Measurements from ENCODE around the gene CRACR2A. TPM values are rescaled to one million over a fixed set of nuclear protein-coding genes. Genes with fewer than 3 reads are reported as not detected.

Gene CRACR2A
- total RNA-seq, 1 experiment from 2014 or later: 2.0 TPM

DNA sequence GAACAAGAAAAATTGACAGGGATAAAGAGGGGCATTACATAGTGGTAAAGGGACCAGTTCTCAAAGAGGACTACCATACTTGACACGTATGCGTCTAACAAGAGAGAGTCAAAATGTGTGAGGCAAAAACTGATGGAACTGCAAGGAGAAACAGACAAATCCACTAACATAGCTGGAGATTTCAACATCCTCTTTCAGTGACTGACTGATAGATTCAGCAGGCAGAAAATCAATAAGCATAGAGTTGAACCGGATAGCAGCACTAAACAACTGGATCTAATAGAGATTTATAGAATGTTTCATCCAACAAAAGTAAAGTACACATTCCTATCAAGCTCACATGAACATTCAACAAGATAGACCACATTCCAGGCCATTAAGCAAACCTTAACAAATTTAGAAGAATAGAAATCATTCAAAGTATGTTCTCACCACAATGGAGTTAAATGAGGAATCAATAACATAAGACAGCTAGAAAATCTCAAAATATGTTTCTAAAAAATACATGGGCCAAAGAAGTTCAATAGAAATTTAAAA, 16.1 kb upstream of the CRACR2A start:
- Histone ChIP-seq H3K27me3 (ENCODE audit: control insufficient read depth, insufficient read depth, low read length) (no peaks in the 10 kb centered on the region), H3K36me3 (replicated peaks; ENCODE audit: control insufficient read depth, insufficient read depth, low read length) (no peaks in the 10 kb centered on the region), H3K4me3 (ENCODE audit: insufficient read depth, low read depth, low read length) (no peak overlapping the region)
- DNase-seq: no peak

DNA sequence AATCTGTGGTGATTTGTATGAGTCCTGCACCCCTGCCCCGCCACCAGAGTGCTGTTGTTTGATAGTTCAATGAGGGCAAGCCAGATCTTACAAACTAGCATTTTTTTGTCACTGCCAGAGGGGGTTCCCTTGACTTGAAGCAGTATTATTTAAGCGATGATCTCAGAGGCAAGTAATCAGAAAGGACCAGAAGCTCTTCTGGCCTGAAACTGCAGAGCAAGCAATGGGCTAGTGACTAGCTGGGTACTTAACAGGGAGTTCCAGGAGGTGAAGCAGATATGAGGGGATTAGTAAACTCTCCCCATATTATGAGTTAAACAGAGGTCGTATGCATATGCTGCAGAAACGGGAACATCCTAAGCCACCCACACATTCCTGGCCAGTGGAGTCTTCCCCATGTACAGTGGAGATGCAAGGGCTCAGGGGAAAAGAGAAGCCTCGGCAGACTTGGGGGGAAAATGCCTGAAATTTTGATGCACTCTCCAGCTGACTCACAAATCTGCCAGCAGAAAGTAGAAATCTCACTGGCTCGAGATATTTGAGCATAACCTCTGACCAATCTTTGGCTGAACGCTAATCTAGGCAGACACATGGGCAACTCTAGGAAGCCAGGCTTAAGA, 8.3 kb upstream of the CRACR2A start:
- Histone ChIP-seq H3K36me3 (replicated peaks; ENCODE audit: control insufficient read depth, insufficient read depth, low read length) (no peaks in the 10 kb centered on the region), H3K27me3 (ENCODE audit: control insufficient read depth, insufficient read depth, low read length) (no peaks in the 10 kb centered on the region), H3K4me3 (ENCODE audit: insufficient read depth, low read depth, low read length) (no peak overlapping the region)
- no peak for DNase-seq

DNA sequence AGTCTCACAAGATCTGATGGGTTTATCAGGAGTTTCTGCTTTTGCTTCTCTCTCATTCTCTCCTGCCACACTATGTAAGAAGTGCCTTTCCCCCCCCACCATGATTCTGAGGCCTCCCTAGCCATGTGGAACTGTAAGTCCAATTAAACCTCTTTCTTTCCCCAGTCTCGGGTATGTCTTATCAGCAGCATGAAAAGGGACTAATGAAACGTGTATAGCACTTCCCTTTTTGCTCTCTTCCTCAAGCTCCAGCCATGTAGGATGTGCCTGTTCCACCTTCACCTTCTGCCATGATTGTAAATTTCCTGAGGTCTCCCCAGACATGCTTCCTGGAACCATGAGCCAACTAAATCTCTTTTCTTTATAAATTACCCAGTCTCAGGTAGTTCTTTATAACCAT, 7.0 kb upstream of the CRACR2A start:
- Histone ChIP-seq H3K4me3 (ENCODE audit: insufficient read depth, low read depth, low read length) (no peak overlapping the region), H3K27me3 (ENCODE audit: control insufficient read depth, insufficient read depth, low read length) (no peaks in the 10 kb centered on the region), H3K36me3 (replicated peaks; ENCODE audit: control insufficient read depth, insufficient read depth, low read length) (no peaks in the 10 kb centered on the region)
- DNase-seq: no peak

DNA sequence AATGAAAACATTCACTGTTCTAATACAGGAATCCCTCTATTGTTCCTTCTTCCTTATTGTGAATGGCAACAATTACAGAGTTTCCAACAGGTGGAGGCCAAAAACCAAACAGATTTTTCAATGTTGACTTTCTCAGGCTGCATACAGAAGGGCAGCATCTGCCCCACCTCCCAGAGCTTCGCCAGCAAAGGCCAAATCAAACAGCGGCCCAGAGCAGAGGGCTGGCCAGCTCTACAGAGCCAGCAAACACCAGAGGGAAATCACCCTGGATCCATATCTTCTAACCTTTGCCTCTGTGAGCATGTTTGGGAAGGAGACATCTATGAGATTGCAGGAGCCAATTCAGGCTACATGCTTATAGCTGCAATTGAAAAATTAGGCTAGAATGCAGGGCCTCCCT, 4.4 kb upstream of the CRACR2A start:
- Histone ChIP-seq H3K36me3 (replicated peaks; ENCODE audit: control insufficient read depth, insufficient read depth, low read length) (no peaks in the 10 kb centered on the region), H3K4me3 (ENCODE audit: insufficient read depth, low read depth, low read length) (no peak overlapping the region), H3K27me3 (ENCODE audit: control insufficient read depth, insufficient read depth, low read length) (peaks cover 6% of the 10 kb centered on the region)
- no peak for DNase-seq

DNA sequence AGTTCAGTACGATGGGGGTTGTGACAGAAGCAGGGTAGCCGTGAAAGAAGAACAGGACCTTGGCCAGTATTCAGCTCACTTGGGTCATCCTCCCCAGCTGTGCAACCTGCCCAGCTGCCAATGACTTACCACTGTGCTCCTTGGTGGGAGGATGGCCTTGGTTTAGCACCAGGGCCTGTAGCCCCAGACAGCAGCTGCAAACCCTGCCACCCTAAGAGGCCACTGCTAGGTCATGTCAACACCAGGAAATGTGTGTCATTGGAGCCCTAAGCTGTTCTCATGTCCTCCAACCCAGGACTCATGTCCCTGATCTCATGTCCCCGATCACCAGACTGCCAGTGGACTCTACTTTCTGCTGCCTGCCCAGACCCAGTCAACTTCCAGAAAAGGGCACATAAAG, 3.0 kb upstream of the CRACR2A start:
- DNase-seq: no peak
- H3K36me3 ChIP-seq (replicated peaks; ENCODE audit: control insufficient read depth, insufficient read depth, low read length): no peaks in the 10 kb centered on the region
- no peak overlapping the region for H3K4me3 ChIP-seq (ENCODE audit: insufficient read depth, low read depth, low read length)
- peaks cover 7% of the 10 kb centered on the region for H3K27me3 ChIP-seq (ENCODE audit: control insufficient read depth, insufficient read depth, low read length)

DNA sequence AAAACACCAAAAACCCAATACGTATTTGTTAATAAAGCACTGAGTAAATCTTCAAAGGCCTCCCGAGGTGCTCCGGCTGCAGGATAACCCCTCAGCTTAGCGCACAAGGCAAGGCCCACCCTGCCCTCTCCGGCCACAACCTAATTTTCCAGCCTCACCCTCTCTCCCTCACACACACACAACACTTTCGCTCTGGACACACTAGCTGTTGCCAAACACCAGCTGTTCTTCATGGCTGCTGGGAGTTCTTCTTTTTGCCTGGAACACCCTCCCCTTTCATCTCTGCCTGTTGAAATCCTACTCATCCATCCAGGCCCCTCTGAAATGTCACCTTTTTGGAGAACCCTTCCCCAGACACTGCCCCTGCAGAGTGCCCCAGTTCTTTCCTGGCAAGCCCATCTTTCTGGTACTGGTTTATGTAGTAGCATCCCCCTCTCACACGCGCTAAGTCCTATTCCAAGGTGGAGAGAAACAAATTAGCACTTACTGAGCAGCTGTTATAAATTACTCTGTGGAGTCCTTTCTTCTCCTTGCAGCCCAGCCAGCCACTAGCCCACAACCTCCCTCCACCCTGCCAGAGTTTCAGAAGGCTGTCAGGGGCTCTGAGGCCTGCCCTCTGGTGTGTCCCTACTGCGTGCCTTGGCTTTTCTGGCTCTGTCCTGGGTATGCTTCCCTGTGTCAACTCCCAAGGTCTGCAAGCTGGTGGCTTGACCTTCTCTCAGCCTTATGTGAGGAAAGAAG, 805 bp upstream of the CRACR2A start:
- no peak for DNase-seq
- H3K36me3 ChIP-seq (replicated peaks; ENCODE audit: control insufficient read depth, insufficient read depth, low read length): no peaks in the 10 kb centered on the region

DNA sequence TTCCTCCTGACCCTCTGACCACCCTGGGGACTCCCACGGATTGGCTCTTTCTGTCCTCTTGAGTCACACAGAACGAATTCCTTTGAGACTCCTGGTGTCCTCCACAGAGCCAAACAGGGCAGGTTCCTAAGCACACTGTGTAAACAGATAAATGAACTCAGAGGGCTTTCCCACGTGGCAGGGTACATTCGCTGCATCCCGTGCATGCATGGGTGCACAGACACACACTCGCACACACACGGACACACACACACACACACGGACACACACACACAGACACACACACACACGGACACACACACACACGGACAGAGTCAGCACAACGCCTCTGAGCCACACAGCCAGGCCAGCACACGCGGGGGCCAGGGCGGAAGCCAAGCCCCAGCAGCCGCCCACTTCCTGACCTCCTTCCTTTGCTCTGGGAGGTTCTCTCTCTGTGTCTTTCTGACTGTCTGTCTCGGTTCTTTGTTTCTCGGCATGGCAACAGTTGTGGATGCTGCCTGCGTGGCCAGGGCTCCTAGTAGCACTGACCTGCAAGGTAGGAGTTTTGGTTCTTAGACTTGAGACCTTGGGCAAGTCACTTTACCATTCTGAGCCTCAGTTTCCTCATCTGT, 706 bp downstream of the CRACR2A start:
- Histone ChIP-seq H3K27me3 (ENCODE audit: control insufficient read depth, insufficient read depth, low read length) (peaks cover 7% of the 10 kb centered on the region), H3K4me3 (ENCODE audit: insufficient read depth, low read depth, low read length) (peak overlapping the region; percentile 38; the same call in 1 of the 2 replicates), H3K36me3 (replicated peaks; ENCODE audit: control insufficient read depth, insufficient read depth, low read length) (no peaks in the 10 kb centered on the region)
- peak; percentile 31 for DNase-seq

More for the DNA sequence above, 805 bp upstream of the CRACR2A start:
- H3K4me3 ChIP-seq (ENCODE audit: insufficient read depth, low read depth, low read length): no peak overlapping the region
- peaks cover 7% of the 10 kb centered on the region for H3K27me3 ChIP-seq (ENCODE audit: control insufficient read depth, insufficient read depth, low read length)

DNA sequence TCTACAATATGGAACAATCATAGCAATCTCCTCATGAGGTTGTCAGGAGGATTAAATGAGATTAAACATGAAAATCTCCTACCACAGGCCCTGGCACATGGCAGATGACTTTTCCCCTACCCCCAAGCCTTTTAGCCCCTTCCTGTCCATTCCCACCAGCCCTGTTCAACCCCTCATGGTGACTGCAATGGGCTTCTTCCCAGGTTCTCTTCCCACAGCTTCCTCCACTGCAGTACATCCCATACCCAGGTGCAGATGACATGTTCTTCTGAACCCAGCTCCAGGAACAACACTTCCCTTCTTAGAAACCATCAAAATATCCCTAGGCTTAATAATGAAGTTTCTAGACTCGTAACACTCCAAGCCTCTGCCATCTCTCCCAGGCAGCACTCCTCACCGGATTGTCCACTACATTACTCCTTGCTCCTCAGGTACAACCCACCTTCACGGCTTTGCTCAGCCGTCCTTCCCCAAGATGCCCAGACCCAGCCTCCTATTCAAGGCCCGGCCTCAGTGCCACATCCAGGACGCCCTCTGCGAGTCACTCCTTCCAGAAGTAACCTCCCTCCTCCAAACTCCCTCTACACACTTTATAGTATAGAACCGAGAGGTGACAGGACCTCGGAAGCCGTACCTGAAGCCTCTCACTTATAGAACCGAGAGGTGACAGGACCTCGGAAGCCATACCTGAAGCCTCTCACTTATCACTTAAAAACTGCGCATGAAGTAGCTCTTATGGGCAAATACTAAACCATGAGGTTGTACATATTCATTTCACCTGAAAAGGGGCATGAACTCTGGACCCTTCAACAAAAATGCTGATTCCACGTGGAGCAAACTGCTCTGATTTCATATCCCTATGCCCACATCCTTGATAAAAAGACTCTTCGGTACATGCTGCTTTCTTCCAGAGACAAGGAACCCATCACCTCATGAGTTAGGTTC, 1.5 kb downstream of the CRACR2A start:
- H3K4me3 ChIP-seq (ENCODE audit: insufficient read depth, low read depth, low read length): no peak overlapping the region
- peaks cover 7% of the 10 kb centered on the region for H3K27me3 ChIP-seq (ENCODE audit: control insufficient read depth, insufficient read depth, low read length)
- no peak for DNase-seq
- no peaks in the 10 kb centered on the region for H3K36me3 ChIP-seq (replicated peaks; ENCODE audit: control insufficient read depth, insufficient read depth, low read length)

DNA sequence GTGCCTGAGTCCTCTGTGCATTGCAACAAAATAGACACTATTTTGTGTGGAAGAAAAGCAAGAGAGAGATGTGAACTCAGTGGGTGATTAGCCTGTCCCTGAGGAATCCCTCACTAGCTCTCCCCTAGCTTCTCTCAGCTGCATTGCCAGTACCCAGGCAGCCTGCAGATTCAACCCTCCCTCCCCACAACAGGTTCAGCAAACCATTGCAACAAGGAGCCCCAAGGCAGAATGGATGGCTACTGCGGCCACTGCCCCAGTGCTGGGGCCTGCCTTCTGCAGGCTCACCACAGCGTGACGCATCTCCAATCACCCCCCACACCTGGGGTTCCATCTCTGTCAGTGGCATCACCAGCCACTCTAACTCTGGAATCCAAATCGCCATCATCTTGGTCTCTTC, 2.3 kb downstream of the CRACR2A start:
- H3K36me3 ChIP-seq (replicated peaks; ENCODE audit: control insufficient read depth, insufficient read depth, low read length): no peaks in the 10 kb centered on the region
- DNase-seq: no peak
- peaks cover 7% of the 10 kb centered on the region for H3K27me3 ChIP-seq (ENCODE audit: control insufficient read depth, insufficient read depth, low read length)
- H3K4me3 ChIP-seq (ENCODE audit: insufficient read depth, low read depth, low read length): no peak overlapping the region

DNA sequence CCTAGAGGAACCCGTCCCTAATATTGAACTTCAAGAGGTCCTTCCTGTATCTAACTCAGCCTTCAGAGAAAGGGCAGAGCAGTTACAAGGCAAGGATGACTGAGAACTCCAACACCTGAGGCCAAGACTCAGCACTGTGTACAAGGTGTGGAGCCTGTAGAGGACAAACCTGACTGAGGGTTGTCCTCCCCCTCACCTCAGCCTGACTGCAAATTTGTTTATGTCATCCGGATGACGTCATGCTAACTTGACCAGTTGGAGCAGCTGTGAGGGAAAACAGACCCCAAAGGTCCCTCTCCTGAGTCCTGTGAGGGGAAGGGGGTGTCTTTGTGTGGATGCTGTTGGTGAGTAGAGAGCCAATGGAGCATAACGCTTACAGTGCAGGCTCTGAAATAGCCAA, 4.3 kb downstream of the CRACR2A start:
- peaks cover 7% of the 10 kb centered on the region for H3K27me3 ChIP-seq (ENCODE audit: control insufficient read depth, insufficient read depth, low read length)
- H3K36me3 ChIP-seq (replicated peaks; ENCODE audit: control insufficient read depth, insufficient read depth, low read length): no peaks in the 10 kb centered on the region
- no peak overlapping the region for H3K4me3 ChIP-seq (ENCODE audit: insufficient read depth, low read depth, low read length)
- no peak for DNase-seq

DNA sequence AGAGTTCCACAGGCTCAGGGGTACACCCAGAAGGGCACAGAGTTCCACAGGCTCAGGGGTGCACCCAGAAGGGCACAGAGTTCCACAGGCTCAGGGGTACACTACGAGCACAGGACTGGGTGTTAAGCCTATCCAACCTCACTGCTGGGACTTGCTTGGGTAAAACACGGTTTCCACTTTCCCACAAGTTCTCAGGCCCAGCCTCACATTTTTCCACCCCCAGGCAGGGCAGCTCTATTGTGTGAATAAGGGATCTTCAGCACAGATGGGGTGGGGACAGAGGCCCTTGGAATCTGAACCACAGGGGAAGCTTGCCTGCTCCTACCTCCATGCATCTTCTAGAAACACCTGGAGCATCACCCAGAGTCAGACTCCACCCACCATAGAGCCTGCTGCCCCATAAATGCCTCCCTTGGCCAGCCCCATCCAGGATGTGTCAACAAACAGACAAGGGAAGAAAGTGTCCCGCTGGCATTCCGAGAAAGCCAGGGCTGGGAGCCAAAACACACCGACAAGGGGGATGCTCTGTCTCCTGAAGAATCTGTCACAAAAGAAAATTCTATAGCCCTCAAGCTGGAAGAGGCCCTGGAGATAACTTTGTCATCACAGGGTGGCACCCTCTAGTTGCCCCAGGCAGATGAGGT, 4.8 kb downstream of the CRACR2A start:
- no peak for DNase-seq
- Histone ChIP-seq H3K27me3 (ENCODE audit: control insufficient read depth, insufficient read depth, low read length) (peaks cover 7% of the 10 kb centered on the region), H3K36me3 (replicated peaks; ENCODE audit: control insufficient read depth, insufficient read depth, low read length) (no peaks in the 10 kb centered on the region), H3K4me3 (ENCODE audit: insufficient read depth, low read depth, low read length) (no peak overlapping the region)

DNA sequence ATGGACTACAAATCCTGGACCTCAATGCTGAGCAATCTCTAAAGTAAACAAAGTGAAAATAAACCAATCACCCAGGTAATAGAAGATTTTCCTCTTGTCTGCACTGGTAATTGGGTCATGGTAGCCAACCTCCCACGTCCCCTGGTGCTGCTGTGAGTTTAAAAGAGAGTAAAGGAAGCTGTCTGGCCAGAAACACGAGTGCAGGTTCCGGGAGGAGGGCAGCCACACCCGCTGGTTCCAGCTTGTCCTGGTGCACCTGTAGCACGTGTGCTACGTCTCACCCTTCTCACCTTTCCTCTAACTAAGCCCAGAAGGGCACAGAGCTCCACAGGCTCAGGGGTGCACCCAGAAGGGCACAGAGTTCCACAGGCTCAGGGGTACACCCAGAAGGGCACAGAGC, 5.4 kb downstream of the CRACR2A start:
- no peak overlapping the region for H3K4me3 ChIP-seq (ENCODE audit: insufficient read depth, low read depth, low read length)
- peaks cover 4% of the 10 kb centered on the region for H3K27me3 ChIP-seq (ENCODE audit: control insufficient read depth, insufficient read depth, low read length)
- no peak for DNase-seq

DNA sequence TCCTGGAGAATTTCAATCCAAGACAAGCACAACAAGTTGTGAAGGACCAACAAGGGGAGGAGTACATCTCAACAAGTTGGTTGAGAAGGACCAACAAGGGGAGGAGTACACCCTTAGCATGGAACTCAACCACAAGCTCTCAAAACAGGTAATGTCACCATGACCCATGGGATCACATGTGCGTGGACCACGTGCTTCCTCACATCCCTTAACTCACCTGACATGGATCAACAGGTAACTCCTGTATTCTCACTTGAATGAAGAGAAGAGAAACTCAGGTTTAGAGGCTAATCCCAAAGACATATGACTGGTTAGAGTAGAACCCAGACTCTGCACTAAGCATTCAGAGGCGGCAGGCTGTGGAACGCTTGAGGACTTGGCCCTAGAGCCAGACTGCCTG, 6.2 kb downstream of the CRACR2A start:
- DNase-seq: no peak
- Histone ChIP-seq H3K27me3 (ENCODE audit: control insufficient read depth, insufficient read depth, low read length) (no peaks in the 10 kb centered on the region), H3K36me3 (replicated peaks; ENCODE audit: control insufficient read depth, insufficient read depth, low read length) (no peaks in the 10 kb centered on the region), H3K4me3 (ENCODE audit: insufficient read depth, low read depth, low read length) (no peak overlapping the region)

More for the DNA sequence above, 5.4 kb downstream of the CRACR2A start:
- no peaks in the 10 kb centered on the region for H3K36me3 ChIP-seq (replicated peaks; ENCODE audit: control insufficient read depth, insufficient read depth, low read length)

DNA sequence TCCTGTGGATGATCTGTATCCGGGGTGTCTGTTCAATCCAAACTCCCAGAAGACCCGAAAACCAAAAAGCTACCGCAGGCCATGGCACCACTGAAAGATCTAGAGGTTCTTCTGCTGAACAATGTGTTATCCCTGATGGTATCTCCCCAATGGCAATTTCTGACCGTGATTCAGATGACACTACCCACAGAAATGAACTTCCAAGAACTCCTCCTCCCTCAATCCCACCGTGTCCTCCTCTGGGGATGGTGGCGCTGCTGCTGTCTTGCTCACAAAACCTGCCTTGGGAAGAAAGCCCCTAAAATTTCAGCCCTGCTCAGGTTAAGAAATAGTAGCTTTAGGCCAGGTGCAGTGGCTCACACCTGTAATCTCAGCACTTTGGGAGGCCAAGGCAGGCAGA, 7.8 kb downstream of the CRACR2A start:
- Histone ChIP-seq H3K4me3 (ENCODE audit: insufficient read depth, low read depth, low read length) (no peak overlapping the region), H3K27me3 (ENCODE audit: control insufficient read depth, insufficient read depth, low read length) (no peaks in the 10 kb centered on the region), H3K36me3 (replicated peaks; ENCODE audit: control insufficient read depth, insufficient read depth, low read length) (no peaks in the 10 kb centered on the region)
- no peak for DNase-seq
